ENCODE results near the gene CDC14B. TPM values are rescaled to one million over a fixed set of nuclear protein-coding genes. Genes with fewer than 3 reads are reported as not detected.

CDC14B gene
- total RNA-seq, 4 donors from 2014 or later = 45.9 to 59.8 (median 47.2) TPM

DNA sequence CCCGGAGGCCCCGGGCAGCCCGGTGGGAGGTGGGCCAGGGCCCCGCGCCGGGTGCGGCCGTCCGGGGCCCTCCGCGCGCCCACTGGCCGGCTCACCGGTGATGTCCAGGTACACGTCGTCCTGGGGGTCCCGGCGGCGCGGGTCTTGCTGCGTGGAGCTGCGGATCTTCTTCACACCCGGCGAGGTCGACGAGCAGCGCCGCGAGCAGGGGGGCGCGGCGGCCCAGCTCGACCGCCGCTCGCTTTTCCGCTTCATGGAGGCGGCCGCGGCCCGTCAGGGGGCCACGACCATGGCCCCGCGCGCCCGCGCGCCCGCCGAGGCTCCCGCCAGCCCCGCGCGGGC lies 548 bp downstream of the CDC14B start:
- TF ChIP-seq, protein P1, sequence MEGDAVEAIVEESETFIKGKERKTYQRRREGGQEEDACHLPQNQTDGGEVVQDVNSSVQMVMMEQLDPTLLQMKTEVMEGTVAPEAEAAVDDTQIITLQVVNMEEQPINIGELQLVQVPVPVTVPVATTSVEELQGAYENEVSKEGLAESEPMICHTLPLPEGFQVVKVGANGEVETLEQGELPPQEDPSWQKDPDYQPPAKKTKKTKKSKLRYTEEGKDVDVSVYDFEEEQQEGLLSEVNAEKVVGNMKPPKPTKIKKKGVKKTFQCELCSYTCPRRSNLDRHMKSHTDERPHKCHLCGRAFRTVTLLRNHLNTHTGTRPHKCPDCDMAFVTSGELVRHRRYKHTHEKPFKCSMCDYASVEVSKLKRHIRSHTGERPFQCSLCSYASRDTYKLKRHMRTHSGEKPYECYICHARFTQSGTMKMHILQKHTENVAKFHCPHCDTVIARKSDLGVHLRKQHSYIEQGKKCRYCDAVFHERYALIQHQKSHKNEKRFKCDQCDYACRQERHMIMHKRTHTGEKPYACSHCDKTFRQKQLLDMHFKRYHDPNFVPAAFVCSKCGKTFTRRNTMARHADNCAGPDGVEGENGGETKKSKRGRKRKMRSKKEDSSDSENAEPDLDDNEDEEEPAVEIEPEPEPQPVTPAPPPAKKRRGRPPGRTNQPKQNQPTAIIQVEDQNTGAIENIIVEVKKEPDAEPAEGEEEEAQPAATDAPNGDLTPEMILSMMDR (IDR thresholded peaks at IDR 0.05; ENCODE audit: low read depth) = no peak

GRCh38 chr9:96618209-96619123 lies 1.2 kb downstream of the CDC14B start:
- TF ChIP-seq, protein P1 (IDR thresholded peaks at IDR 0.05; ENCODE audit: low read depth) = no peak

DNA sequence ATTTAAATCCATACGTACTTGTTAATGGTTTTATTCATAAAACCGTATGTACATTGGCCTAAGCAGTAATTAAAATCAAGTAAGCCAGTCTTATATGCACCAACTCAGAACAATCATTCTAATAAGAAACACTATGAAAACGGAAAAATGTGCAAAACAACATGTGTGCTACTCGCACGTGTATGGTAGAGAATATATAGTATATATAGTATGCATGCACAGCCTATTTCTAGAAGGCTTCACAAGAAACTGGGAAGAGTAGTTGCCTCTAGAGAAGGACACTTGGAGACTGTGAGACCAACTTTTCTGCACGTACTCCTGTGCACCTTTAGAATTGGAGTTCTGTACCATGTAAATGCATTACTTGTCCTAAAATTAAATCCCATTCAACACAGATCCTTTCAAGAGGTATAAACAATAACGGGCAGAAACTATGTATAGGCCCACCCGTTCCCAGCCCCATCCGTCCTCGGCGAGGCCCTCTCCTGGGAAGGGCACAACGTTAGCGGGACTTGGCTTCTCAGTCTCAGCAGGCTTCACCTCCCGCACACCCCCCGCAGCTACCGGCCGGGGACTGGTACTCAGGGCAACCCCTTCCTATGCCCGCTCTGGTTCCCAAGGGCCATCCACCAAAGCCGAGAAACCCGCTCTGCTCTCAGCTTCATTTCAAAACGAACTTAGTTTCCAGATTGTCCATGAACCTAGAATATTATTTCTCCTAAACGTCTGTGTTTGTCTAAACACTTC lies 2.0 kb downstream of the CDC14B start:
- TF ChIP-seq, protein P1 (IDR thresholded peaks at IDR 0.05; ENCODE audit: low read depth) = no peak

GRCh38 chr9:96616817-96617438 lies 2.7 kb downstream of the CDC14B start:
- TF ChIP-seq, protein P1 (IDR thresholded peaks at IDR 0.05; ENCODE audit: low read depth) = no peak

DNA sequence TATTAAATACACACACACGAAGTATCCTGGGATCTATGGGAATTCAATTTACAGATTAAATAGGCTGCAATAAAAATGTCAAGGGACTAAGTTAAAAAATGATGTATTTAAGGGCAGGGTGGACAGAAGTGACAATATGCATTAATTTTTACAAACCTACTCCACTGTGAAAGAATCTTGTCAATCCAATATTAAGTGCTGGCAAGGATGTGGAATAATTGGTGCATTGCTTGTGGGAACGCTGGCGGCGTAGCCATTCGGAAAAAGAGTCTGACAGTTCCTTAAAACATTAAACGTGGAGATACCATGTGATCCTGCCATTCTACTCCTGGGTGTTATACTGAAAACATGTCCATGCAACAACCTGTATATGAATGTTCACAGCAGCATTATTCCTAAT lies 4.2 kb downstream of the CDC14B start:
- TF ChIP-seq, protein P1 (IDR thresholded peaks at IDR 0.05; ENCODE audit: low read depth) = no peak

- TF ChIP-seq, protein P1 (IDR thresholded peaks at IDR 0.05; ENCODE audit: low read depth) = no peak
Observed at GRCh38 chr9:96612966-96613589, 6.6 kb downstream of the CDC14B start.
